ENCODE results near the gene SGPL1.

The SGPL1 gene

GRCh38 chr10:70782746-70783680 is 32.7 kb upstream of the SGPL1 start:
- H3K27ac ChIP-seq (ENCODE audit: low read length), result no peak overlapping the region
- no peak overlapping the region for H3K9ac ChIP-seq (ENCODE audit: low read length)
- H3K36me3 ChIP-seq (ENCODE audit: control insufficient read depth, low read depth, low read length), result no peaks in the 10 kb centered on the region
- H3K4me3 ChIP-seq (ENCODE audit: low read length), result no peak overlapping the region
- no peaks in the 10 kb centered on the region for H3K4me1 ChIP-seq (ENCODE audit: control insufficient read depth, low read depth, low read length)
- H3K27me3 ChIP-seq (ENCODE audit: control insufficient read depth, insufficient read depth, low read length), result no peaks in the 10 kb centered on the region
- H3K9me3 ChIP-seq (ENCODE audit: control insufficient read depth, low read depth, low read length), result no peaks in the 10 kb centered on the region

DNA sequence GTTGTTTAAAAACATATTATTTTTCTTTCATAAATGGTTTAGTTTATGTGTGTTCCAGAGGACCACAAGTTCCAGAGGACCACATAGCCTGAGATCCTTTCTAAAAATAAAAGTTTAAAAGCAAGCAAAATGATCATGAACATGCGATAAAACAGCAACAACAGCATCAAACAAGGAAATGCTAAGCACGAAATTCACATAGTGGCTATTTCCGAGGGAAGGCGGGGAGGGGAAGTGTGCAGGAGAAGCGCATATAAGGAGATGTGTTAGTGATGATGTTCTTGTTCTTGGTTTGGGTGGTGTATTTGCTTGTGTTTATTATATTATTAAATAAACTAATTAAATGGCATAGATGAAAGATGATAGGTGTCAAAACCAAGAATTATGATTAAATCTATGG is 31.7 kb upstream of the SGPL1 start:
- no peaks in the 10 kb centered on the region for H3K9me3 ChIP-seq (ENCODE audit: control insufficient read depth, low read depth, low read length)
- no peaks in the 10 kb centered on the region for H3K36me3 ChIP-seq (ENCODE audit: control insufficient read depth, low read depth, low read length)
- no peaks in the 10 kb centered on the region for H3K4me1 ChIP-seq (ENCODE audit: control insufficient read depth, low read depth, low read length)
- H3K27ac ChIP-seq (ENCODE audit: low read length), result no peak overlapping the region
- no peaks in the 10 kb centered on the region for H3K27me3 ChIP-seq (ENCODE audit: control insufficient read depth, insufficient read depth, low read length)
- H3K9ac ChIP-seq (ENCODE audit: low read length), result no peak overlapping the region
- no peak overlapping the region for H3K4me3 ChIP-seq (ENCODE audit: low read length)

DNA sequence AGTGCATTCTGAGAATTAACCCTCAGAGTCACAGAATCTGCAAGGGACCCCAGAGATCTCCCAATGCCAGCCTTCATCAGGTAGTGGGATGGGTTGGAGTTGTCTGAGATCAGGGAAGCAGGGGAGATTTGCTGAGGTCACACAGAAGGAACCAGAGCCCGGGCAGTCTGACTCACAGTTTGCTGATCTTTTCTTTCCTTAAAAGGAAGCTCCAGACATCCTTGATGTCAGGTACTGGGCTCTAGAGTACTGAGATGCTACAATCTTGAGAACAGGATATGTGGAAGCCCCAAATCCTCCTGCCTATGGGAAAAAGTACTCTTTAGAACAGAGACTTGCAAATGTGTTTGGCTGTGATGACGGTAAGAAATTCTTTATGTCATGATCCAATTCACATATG is 31.3 kb upstream of the SGPL1 start:
- Histone ChIP-seq H3K9ac (ENCODE audit: low read length) (no peak overlapping the region), H3K27me3 (ENCODE audit: control insufficient read depth, insufficient read depth, low read length) (no peaks in the 10 kb centered on the region), H3K9me3 (ENCODE audit: control insufficient read depth, low read depth, low read length) (no peaks in the 10 kb centered on the region), H3K4me3 (ENCODE audit: low read length) (no peak overlapping the region), H3K27ac (ENCODE audit: low read length) (no peak overlapping the region), H3K4me1 (ENCODE audit: control insufficient read depth, low read depth, low read length) (no peaks in the 10 kb centered on the region), H3K36me3 (ENCODE audit: control insufficient read depth, low read depth, low read length) (no peaks in the 10 kb centered on the region)

GRCh38 chr10:70785190-70785589 is 30.6 kb upstream of the SGPL1 start, which contains the start of gene TBATA:
TSS of gene TBATA (minus strand) at chr10:70785377. CDS start at chr10:70783379, 1,998 bp downstream.
- Histone ChIP-seq H3K9ac (ENCODE audit: low read length) (no peak within 1 kb of the TSS), H3K9me3 (ENCODE audit: control insufficient read depth, low read depth, low read length) (no peaks in the 10 kb centered on the region), H3K27me3 (ENCODE audit: control insufficient read depth, insufficient read depth, low read length) (no peaks in the 10 kb centered on the region), H3K4me3 (ENCODE audit: low read length) (no peak within 1 kb of the TSS), H3K36me3 (ENCODE audit: control insufficient read depth, low read depth, low read length) (no peaks in the 10 kb centered on the region), H3K4me1 (ENCODE audit: control insufficient read depth, low read depth, low read length) (no peaks in the 10 kb centered on the region), H3K27ac (ENCODE audit: low read length) (no peak within 1 kb of the TSS)

DNA sequence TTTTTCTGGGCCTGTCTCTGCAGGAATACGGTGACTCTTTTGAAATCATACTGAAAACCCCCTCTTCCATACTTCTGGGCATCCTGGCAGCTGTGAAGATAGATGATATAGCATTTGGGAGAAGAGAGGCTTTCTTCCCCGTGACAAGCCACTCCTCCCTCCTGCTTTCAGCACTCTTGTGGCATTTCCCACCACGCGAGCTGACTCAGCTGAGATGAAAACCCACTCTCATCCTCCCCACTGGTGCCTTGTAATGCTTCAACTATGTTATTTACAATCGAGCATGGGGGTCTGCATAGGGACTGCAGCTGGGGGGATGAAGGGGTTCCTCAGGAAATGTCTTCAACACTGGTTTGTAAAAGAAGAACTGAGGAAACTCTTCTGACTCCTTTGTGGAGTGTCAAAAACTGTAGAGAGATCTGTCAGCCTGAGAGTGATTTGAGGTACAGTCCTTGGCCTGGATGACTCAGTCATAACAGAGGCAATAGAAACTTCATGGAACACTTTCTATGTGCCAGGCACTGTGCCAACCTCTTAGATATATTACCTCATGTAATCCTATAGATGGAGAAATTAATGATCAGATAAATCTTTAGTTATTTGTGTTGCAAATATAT is 28.8 kb upstream of the SGPL1 start:
- H3K9me3 ChIP-seq (ENCODE audit: control insufficient read depth, low read depth, low read length), result no peaks in the 10 kb centered on the region
- no peaks in the 10 kb centered on the region for H3K36me3 ChIP-seq (ENCODE audit: control insufficient read depth, low read depth, low read length)
- H3K9ac ChIP-seq (ENCODE audit: low read length), result no peak overlapping the region
- H3K4me3 ChIP-seq (ENCODE audit: low read length), result no peak overlapping the region
- no peak overlapping the region for H3K27ac ChIP-seq (ENCODE audit: low read length)
- H3K4me1 ChIP-seq (ENCODE audit: control insufficient read depth, low read depth, low read length), result no peaks in the 10 kb centered on the region
- H3K27me3 ChIP-seq (ENCODE audit: control insufficient read depth, insufficient read depth, low read length), result no peaks in the 10 kb centered on the region

GRCh38 chr10:70791386-70792039 is 24.2 kb upstream of the SGPL1 start:
- H3K36me3 ChIP-seq (ENCODE audit: control insufficient read depth, low read depth, low read length), result no peaks in the 10 kb centered on the region
- no peaks in the 10 kb centered on the region for H3K9me3 ChIP-seq (ENCODE audit: control insufficient read depth, low read depth, low read length)
- H3K4me3 ChIP-seq (ENCODE audit: low read length), result no peak overlapping the region
- no peaks in the 10 kb centered on the region for H3K27me3 ChIP-seq (ENCODE audit: control insufficient read depth, insufficient read depth, low read length)
- no peaks in the 10 kb centered on the region for H3K4me1 ChIP-seq (ENCODE audit: control insufficient read depth, low read depth, low read length)
- H3K9ac ChIP-seq (ENCODE audit: low read length), result no peak overlapping the region
- no peak overlapping the region for H3K27ac ChIP-seq (ENCODE audit: low read length)

DNA sequence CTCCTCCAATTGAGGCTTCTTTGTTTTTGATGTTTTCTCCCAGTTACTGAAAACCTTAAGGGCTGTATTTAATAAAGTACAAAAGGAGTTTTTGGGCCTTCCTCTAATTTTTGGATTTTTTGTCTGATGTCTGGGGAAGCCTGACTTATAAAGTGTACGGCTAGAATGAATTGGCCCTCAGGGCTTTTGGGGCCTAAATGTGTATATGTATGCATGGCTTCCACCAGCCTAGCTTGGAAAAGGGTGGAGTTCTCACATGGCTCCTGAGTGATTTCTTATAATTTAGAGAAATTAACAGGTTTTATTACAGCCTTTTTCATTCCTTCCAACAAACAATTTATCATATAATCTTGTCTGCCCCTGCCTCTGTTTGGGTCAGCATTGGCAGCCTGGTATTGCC is 20.1 kb upstream of the SGPL1 start:
- no peak overlapping the region for H3K9ac ChIP-seq (ENCODE audit: low read length)
- H3K36me3 ChIP-seq (ENCODE audit: control insufficient read depth, low read depth, low read length), result no peaks in the 10 kb centered on the region
- H3K4me1 ChIP-seq (ENCODE audit: control insufficient read depth, low read depth, low read length), result no peaks in the 10 kb centered on the region
- no peak overlapping the region for H3K4me3 ChIP-seq (ENCODE audit: low read length)
- H3K27ac ChIP-seq (ENCODE audit: low read length), result no peak overlapping the region
- no peaks in the 10 kb centered on the region for H3K9me3 ChIP-seq (ENCODE audit: control insufficient read depth, low read depth, low read length)
- H3K27me3 ChIP-seq (ENCODE audit: control insufficient read depth, insufficient read depth, low read length), result no peaks in the 10 kb centered on the region

- no peaks in the 10 kb centered on the region for H3K4me1 ChIP-seq (ENCODE audit: control insufficient read depth, low read depth, low read length)
- H3K9ac ChIP-seq (ENCODE audit: low read length), result no peak overlapping the region
- no peak overlapping the region for H3K27ac ChIP-seq (ENCODE audit: low read length)
- H3K4me3 ChIP-seq (ENCODE audit: low read length), result no peak overlapping the region
- H3K27me3 ChIP-seq (ENCODE audit: control insufficient read depth, insufficient read depth, low read length), result no peaks in the 10 kb centered on the region
- no peaks in the 10 kb centered on the region for H3K36me3 ChIP-seq (ENCODE audit: control insufficient read depth, low read depth, low read length)
- no peaks in the 10 kb centered on the region for H3K9me3 ChIP-seq (ENCODE audit: control insufficient read depth, low read depth, low read length)
Observed at GRCh38 chr10:70797840-70798239, 17.9 kb upstream of the SGPL1 start.

DNA sequence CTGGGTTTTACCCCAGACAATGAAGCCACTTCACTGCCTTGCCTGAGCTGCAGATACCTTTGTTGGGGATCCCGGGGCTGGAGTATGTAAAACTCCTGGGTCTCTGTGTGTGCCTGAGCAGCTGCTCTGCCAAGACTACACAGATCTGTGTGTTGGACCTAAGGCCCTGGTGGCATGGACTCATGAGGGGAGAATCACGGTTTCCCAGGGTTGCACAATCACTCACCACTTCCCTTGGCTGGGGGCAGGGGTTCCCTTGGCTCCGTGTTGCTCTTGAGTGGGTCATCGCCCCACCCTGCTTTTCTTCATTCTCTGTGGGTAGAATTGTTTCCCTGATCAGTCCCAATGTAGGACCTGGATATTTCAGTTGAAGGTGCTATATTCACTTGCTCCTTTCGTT is 16.6 kb upstream of the SGPL1 start:
- Histone ChIP-seq H3K9me3 (ENCODE audit: control insufficient read depth, low read depth, low read length) (no peaks in the 10 kb centered on the region), H3K9ac (ENCODE audit: low read length) (no peak overlapping the region), H3K4me3 (ENCODE audit: low read length) (no peak overlapping the region), H3K36me3 (ENCODE audit: control insufficient read depth, low read depth, low read length) (no peaks in the 10 kb centered on the region), H3K27me3 (ENCODE audit: control insufficient read depth, insufficient read depth, low read length) (no peaks in the 10 kb centered on the region), H3K27ac (ENCODE audit: low read length) (no peak overlapping the region), H3K4me1 (ENCODE audit: control insufficient read depth, low read depth, low read length) (no peaks in the 10 kb centered on the region)

- Histone ChIP-seq H3K27ac (ENCODE audit: low read length) (no peak overlapping the region), H3K9me3 (ENCODE audit: control insufficient read depth, low read depth, low read length) (no peaks in the 10 kb centered on the region), H3K27me3 (ENCODE audit: control insufficient read depth, insufficient read depth, low read length) (no peaks in the 10 kb centered on the region), H3K9ac (ENCODE audit: low read length) (no peak overlapping the region), H3K4me3 (ENCODE audit: low read length) (no peak overlapping the region), H3K36me3 (ENCODE audit: control insufficient read depth, low read depth, low read length) (no peaks in the 10 kb centered on the region), H3K4me1 (ENCODE audit: control insufficient read depth, low read depth, low read length) (no peaks in the 10 kb centered on the region)
Observed at GRCh38 chr10:70801854-70802253, 13.9 kb upstream of the SGPL1 start.

DNA sequence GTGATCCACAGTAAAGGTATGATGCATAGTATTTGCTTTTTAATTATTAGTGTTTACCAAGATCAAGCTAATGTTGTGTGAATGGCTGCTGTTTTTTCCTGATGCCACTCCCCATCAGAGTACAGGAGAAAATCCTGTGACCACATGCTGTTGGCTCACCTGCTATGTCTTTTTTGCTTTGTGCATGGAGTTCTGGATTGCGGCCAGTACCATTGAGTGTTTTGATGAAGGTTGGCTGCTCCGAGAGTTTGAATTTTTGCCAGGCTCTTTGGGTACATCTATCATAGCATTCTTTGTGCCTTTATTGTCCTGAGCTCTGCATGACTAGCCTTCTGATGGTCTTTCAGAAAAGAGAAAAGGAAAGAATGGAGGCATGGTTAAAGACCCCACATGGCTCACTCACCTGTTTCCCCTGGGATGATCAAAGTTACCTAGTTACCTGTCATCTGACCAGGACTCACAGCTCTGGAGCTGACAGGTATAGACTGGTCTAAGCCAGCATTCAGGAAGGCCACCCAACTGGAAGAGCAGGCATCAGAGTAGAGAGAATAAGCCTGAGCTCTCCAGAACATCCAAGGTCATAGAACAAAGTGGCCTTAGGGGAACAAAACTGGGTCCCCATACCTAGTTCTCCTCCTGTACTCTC is 11.8 kb upstream of the SGPL1 start:
- Histone ChIP-seq H3K36me3 (ENCODE audit: control insufficient read depth, low read depth, low read length) (no peaks in the 10 kb centered on the region), H3K4me1 (ENCODE audit: control insufficient read depth, low read depth, low read length) (peaks cover 5% of the 10 kb centered on the region), H3K9ac (ENCODE audit: low read length) (no peak overlapping the region), H3K9me3 (ENCODE audit: control insufficient read depth, low read depth, low read length) (no peaks in the 10 kb centered on the region), H3K27ac (ENCODE audit: low read length) (no peak overlapping the region), H3K27me3 (ENCODE audit: control insufficient read depth, insufficient read depth, low read length) (no peaks in the 10 kb centered on the region), H3K4me3 (ENCODE audit: low read length) (no peak overlapping the region)

All from iPS-18a (cell line).